ENCODE measurements around the gene AQP12A.

GRCh38 chr2:240644171-240644651 lies 47.5 kb upstream of the AQP12A start:
- TF ChIP-seq POLR2AphosphoS5 (IDR thresholded peaks at IDR 0.05; ENCODE audit: low read depth, low read length) (no peak), REST (IDR thresholded peaks at IDR 0.05; ENCODE audit: insufficient read depth in 1 of 2, low read depth in 2 of 2, low read length in 2 of 2) (no peak), FOXP2 (optimal IDR thresholded peaks at IDR 0.05; ENCODE audit: borderline replicate concordance, extremely low read depth, extremely low read length, insufficient read depth) (no peak)
